HFF-Myc (cell line): ENCODE results near the gene USP3.

Experiments
- DNase-seq: peaks from one replicate; pipeline ENCODE4 v3.0.0-alpha.2; 2011; ENCODE audit warnings: low read depth; ENCODE audit errors: extremely low read depth
- H3K4me3 ChIP-seq: replicated peaks from 2 replicates; pipeline ENCODE4 v1.5.1; 2011; ENCODE audit warnings: low read depth, mild to moderate bottlenecking, control low read depth, low read length
- TF ChIP-seq, protein P1 (sequence below): IDR thresholded peaks from 2 replicates; pipeline ENCODE4 v1.5.1; 2012; ENCODE audit warnings: mild to moderate bottlenecking, low read depth, low read length, control low read depth; ENCODE audit errors: missing control alignments

The USP3 gene

DNA sequence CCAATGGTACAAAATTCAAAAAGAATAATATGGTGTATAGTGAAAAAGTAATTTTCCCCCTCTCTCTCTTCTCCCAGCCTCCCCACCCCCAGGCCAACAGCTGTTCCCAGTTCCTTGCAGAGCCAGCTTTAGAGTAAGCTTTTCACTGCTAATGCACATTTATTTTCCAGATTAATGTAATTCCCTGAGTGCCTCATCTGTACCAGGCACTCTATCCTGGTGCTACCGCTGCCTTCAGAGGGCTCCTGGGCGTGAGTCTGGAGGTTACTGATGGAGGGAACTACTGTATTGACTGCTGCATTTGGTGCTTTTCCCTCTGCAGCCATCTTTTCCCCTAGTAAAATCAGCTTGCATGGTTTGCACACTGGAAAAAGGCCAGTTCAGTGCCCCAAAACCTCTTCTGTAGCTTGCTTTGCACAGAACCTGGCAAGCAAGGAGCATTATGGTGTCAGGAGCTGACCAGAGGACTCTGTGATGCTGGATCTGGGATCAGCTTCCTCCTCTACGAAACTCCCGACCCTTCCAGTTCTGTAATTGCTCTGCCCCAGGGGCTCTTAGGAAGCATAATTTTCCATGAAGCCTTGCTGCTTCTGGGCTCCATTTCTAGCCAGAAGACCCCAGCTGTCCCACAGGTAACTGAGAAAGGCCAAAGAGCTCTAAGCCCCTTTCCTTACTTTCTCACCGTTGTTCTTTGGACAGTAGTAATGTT, 8.5 kb upstream of the USP3 start:
- TF ChIP-seq, protein P1, sequence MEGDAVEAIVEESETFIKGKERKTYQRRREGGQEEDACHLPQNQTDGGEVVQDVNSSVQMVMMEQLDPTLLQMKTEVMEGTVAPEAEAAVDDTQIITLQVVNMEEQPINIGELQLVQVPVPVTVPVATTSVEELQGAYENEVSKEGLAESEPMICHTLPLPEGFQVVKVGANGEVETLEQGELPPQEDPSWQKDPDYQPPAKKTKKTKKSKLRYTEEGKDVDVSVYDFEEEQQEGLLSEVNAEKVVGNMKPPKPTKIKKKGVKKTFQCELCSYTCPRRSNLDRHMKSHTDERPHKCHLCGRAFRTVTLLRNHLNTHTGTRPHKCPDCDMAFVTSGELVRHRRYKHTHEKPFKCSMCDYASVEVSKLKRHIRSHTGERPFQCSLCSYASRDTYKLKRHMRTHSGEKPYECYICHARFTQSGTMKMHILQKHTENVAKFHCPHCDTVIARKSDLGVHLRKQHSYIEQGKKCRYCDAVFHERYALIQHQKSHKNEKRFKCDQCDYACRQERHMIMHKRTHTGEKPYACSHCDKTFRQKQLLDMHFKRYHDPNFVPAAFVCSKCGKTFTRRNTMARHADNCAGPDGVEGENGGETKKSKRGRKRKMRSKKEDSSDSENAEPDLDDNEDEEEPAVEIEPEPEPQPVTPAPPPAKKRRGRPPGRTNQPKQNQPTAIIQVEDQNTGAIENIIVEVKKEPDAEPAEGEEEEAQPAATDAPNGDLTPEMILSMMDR = no peak
- no peak overlapping the region for H3K4me3 ChIP-seq
- DNase-seq = no peak

DNA sequence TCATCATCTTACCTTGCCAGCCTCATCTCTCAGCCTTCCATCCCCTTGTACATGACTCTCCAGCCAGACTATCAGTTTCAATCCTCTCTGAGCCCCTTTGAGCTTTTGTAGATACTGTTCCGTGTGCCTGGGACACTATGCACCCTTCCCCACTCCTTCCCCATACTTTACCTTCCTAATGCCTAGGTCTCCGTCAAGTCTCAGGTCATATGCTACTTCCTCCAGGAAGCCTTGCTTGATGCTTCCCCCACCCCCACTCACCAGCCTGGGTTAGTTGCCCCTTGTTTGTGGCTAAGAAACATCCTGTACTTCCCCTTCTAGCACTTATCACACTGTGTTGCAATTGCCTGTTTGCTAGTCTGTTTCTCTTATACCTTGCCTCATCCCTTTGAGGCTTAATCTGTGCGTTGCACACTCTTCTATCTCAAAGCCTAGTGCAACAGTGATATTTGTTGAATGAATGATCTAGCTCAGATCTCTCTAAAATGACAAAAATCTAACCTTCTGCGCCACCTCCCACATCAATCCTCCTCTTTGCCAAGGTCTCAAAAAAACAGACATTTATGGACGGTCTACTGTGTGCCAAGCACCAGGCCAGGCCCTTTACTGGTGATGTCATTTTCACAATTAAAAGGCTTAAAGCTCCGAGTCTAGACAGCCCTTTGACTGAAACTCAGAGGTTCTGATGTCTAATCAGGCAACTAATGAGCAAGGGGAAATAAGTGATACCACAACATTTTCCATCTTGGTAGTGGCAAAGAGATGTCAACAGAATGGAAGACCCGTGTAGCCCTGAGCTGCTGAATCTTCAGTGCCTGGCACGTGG, 6.5 kb upstream of the USP3 start:
- no peak overlapping the region for H3K4me3 ChIP-seq
- no peak for DNase-seq
- TF ChIP-seq, protein P1 = no peak

DNA sequence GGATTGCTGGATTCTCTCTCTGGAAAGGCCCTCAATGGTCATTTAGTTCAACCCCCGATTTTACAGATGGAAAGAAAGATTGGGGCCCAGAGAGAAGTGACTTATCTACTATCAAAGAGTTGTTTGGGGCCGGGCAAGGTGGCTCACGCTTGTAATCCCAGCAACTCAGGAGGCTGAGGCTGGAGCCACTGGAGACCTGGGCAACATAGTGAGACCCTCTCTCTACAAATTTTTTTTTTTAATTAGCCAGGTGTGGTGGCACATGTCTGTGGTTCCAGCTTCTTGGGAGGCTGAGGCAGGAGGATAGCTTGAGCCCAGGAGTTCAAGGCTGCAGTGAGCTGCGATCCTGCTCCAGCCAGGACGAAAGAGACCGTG, 5.2 kb upstream of the USP3 start:
- TF ChIP-seq, protein P1 = no peak
- DNase-seq = no peak

DNA sequence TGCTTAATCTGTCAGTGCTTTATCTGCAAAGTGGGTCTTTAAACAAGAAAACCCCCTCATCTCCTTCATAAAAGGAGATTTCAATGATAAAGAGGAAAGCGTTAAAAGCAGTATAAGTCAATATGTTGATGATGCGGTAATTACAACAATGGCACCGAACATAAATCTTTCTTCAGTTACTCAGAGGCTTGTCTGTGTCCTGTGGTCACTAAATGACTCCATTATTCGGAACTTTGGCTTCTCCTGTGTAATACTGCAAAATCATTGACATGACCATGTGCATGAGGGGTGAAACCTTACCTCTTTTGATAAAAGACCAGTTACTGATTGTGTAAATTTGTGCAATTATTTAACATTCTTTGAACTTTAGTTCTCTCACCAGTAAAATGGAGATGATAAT, 4.8 kb upstream of the USP3 start:
- TF ChIP-seq, protein P1 = no peak
- DNase-seq = no peak

More for the DNA sequence above, 5.2 kb upstream of the USP3 start:
- no peak overlapping the region for H3K4me3 ChIP-seq

DNA sequence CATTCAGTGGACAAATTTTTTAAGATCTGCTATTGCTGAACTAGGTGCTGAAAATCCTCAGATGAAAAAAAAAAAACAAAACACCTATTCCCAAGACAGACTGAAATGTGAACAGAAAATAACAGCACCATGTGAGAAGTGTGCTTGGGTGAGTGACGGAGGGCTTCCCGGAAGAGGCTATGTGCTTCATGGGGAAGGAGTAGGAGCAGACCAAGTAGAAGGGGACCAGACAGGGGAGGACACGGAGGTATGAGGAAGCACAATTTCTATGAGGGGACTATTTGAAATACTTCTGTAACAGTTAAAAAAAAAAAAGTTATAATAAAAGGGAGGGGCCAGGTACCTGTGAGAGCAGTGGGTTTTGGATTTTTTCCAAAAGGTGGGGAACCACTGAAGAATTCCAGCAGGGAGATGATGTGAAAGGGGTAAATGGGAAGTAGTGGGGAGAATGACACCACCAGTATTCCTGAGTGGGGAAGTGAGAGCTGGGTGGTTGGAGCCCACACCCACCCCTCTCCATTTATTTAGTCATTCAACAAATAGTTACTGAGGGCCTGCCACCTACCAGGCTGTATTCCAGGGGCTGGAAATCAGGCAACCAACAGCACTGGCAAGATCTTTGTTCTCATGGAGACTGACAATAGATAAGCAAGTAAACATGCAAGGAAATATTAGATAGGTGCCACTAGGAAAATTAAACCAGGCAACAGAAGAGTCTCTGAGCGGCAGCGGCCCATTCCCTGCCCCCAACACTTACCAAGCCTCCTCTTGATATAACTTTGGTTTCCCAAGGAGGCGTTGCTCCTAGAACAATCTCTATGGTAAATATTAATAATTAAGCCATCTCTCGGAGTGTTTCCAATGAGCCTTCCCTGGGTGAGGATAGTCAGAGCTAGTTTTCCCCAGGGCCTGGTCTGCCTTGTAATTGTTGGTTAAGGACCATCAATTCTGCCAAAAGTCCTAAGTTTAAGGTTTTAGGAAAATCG, 3.8 kb upstream of the USP3 start:
- DNase-seq = no peak
- H3K4me3 ChIP-seq = no peak overlapping the region; the same call in 1 of the 2 replicates
- TF ChIP-seq, protein P1 = no peak

More for the DNA sequence above, 4.8 kb upstream of the USP3 start:
- H3K4me3 ChIP-seq = no peak overlapping the region
